ENCODE measurements around the gene TIPRL. TPM values are rescaled to one million over a fixed set of nuclear protein-coding genes. Genes with fewer than 3 reads are reported as not detected.

TIPRL gene
- total and polyA plus RNA-seq, 9 of the 15 experiments (the other 6 are each of a cell fraction or from before 2014, with no cell fraction given), result 41.4 to 90.2 (median 69.9) TPM

- Histone ChIP-seq H3K9me3 (replicated peaks; ENCODE audit: control insufficient read depth, insufficient read depth, low read depth, low read length) (no peaks in the 10 kb centered on the region), H3K79me2 (ENCODE audit: control insufficient read depth, insufficient read depth, low read length) (peaks cover 33% of the 10 kb centered on the region), H3K36me3 (ENCODE audit: control insufficient read depth, insufficient read depth, low read length) (no peaks in the 10 kb centered on the region), H3K4me3 (no peak overlapping the region), H2AFZ (ENCODE audit: low read depth, low read length) (peak overlapping the region; percentile 96), H4K20me1 (replicated peaks; ENCODE audit: control insufficient read depth, insufficient read depth, low read length) (no peaks in the 10 kb centered on the region), H3K9me1 (ENCODE audit: control insufficient read depth, insufficient read depth, low read length) (no peaks in the 10 kb centered on the region), H3K27me3 (ENCODE audit: control insufficient read depth in 2 of 2, insufficient read depth in 2 of 2, low read length in 2 of 2) (no peaks in the 10 kb centered on the region), H3K9ac (ENCODE audit: insufficient read depth in 1 of 2, low read depth in 2 of 2, low read length in 2 of 2) (no peak overlapping the region), H3K4me2 (ENCODE audit: insufficient read depth, low read length) (no peak overlapping the region), H3K27ac (ENCODE audit: extremely low read depth, low read depth, low read length) (no peak overlapping the region), H3K4me1 (replicated peaks in 1 of 2; ENCODE audit: control insufficient read depth in 2 of 2, insufficient read depth in 2 of 2, low read length in 2 of 2) (peaks cover 22 to 37% of the 10 kb centered on the region in 2 experiments; a peak in 4 of 5 replicates)
- ChIA-PET CTCF (ENCODE audit: low intra/inter-chr PET ratio) (no interaction called here), POLR2A (interaction anchor here (0.6 to 1.0 kb wide), 3 partner anchors 9 to 1570 kb away, joined by 3 to 4 read pairs (median 4); no protein-coding TSS in a partner anchor)
- no peak for ATAC-seq
- BruUV-seq (replicated peaks), result no TSS peak
- intact Hi-C loops (cut with micrococcal nuclease), result loop anchor here (5.0 to 10.0 kb wide), 2 partner anchors 59 to 126 kb away; no protein-coding TSS in a partner anchor
- no peak for FAIRE-seq
- in situ Hi-C loops (cut with MboI), result no loop called here
- 88% methylated on average over 2 of the region's 2 CpGs for WGBS (ENCODE audit: insufficient coverage, low coverage, missing lambda C conversion rate)
- TF ChIP-seq PRDM10 (IDR thresholded peaks at IDR 0.05; ENCODE audit: partially characterized antibody) (peak; percentile 94), CBX1 (IDR thresholded peaks at IDR 0.05; ENCODE audit: low read depth) (no peak), E2F4 (CRISPR knock-in tag; IDR thresholded peaks at IDR 0.05; ENCODE audit: low read depth) (no peak)
- no peak for DNase-seq (ENCODE audit: extremely low read depth in 1 of 4, low spot score in 3 of 4)
These were observed 42.5 kb downstream of the TIPRL start for GRCh38 chr1:168221275-168221674.
